Nephron (organoid): ENCODE results near the gene GARNL3.

Experiments used
- H3K27ac Mint-ChIP-seq, 3 experiments: 2 replicates each; pipeline ENCODE4 v1.8.0; 2020; ENCODE audit warnings: mixed read lengths in 3 of 3, mild to moderate bottlenecking in 2 of 3, moderate library complexity in 1 of 3
- H3K27me3 Mint-ChIP-seq: 2 replicates; pipeline ENCODE4 v1.8.0; 2021; ENCODE audit warnings: low read depth, mild to moderate bottlenecking, moderate library complexity, mixed read lengths
- H3K36me3 Mint-ChIP-seq: 2 replicates; pipeline ENCODE4 v1.8.0; 2020; ENCODE audit warnings: low read depth, mixed read lengths
- H3K4me1 Mint-ChIP-seq: 2 replicates; pipeline ENCODE4 v1.8.0; 2020; ENCODE audit warnings: mixed read lengths
- H3K4me3 Mint-ChIP-seq, 3 experiments: 2 replicates each; pipeline ENCODE4 v1.8.0; 2020; ENCODE audit warnings: mild to moderate bottlenecking in 3 of 3, mixed read lengths in 3 of 3, moderate library complexity in 2 of 3
- H3K9me3 Mint-ChIP-seq: 2 replicates; pipeline ENCODE4 v1.8.0; 2020; ENCODE audit warnings: mixed read lengths
- CTCF ChIP-seq, 3 experiments: fragments of 200-600 bp; sonication (generic); IDR thresholded peaks; one replicate each; pipeline ENCODE4 v1.5.0; 2021; ENCODE audit warnings: antibody characterized with exemption in 3 of 3; ENCODE audit not compliant: unreplicated experiment in 3 of 3

Gene GARNL3

GRCh38 chr9:127392166-127392565 is 127.6 kb downstream of the GARNL3 start:
- Mint-ChIP-seq H3K9me3 (no peaks in the 10 kb centered on the region), H3K4me3 (peak overlapping the region in 1 of 3 experiments; percentile 24), H3K4me1 (peaks cover 27% of the 10 kb centered on the region), H3K36me3 (peaks cover 6% of the 10 kb centered on the region), H3K27ac (peak overlapping the region in 2 of 3 experiments; percentile 64 to 90), H3K27me3 (no peaks in the 10 kb centered on the region)
- TF ChIP-seq CTCF (IDR thresholded peaks at IDR 0.05; ENCODE audit: unreplicated experiment in 3 of 3): no peak

- TF ChIP-seq CTCF (IDR thresholded peaks at IDR 0.05; ENCODE audit: unreplicated experiment in 3 of 3): no peak
- peaks cover 27% of the 10 kb centered on the region for H3K4me1 Mint-ChIP-seq
- H3K27ac Mint-ChIP-seq: peak overlapping the region; percentile 27 to 90 (median 65)
- H3K36me3 Mint-ChIP-seq: peaks cover 6% of the 10 kb centered on the region
- no peak overlapping the region for H3K4me3 Mint-ChIP-seq
- no peaks in the 10 kb centered on the region for H3K27me3 Mint-ChIP-seq
- H3K9me3 Mint-ChIP-seq: no peaks in the 10 kb centered on the region
These were observed 128.4 kb downstream of the GARNL3 start for GRCh38 chr9:127392976-127393375.

GRCh38 chr9:127393645-127394044 is 129.1 kb downstream of the GARNL3 start:
- TF ChIP-seq CTCF (IDR thresholded peaks at IDR 0.05; ENCODE audit: unreplicated experiment in 3 of 3): no peak
- Mint-ChIP-seq H3K27ac (peak overlapping the region; percentile 27 to 90 (median 80)), H3K4me1 (peaks cover 21% of the 10 kb centered on the region), H3K36me3 (peaks cover 6% of the 10 kb centered on the region), H3K27me3 (no peaks in the 10 kb centered on the region), H3K9me3 (no peaks in the 10 kb centered on the region), H3K4me3 (peak overlapping the region in 1 of 3 experiments; percentile 9)

- Mint-ChIP-seq H3K36me3 (peaks cover 6% of the 10 kb centered on the region), H3K4me1 (peaks cover 11% of the 10 kb centered on the region), H3K27ac (peak overlapping the region in 1 of 3 experiments; percentile 58), H3K27me3 (no peaks in the 10 kb centered on the region), H3K9me3 (no peaks in the 10 kb centered on the region), H3K4me3 (peak overlapping the region; percentile 65 to 85 (median 85))
- no peak for TF ChIP-seq CTCF (IDR thresholded peaks at IDR 0.05; ENCODE audit: unreplicated experiment in 3 of 3)
These were observed 131.1 kb downstream of the GARNL3 start for GRCh38 chr9:127395497-127396252.

- peak overlapping the region; percentile 65 to 85 (median 85) for H3K4me3 Mint-ChIP-seq
- peak overlapping the region in 2 of 3 experiments; percentile 50 to 58 for H3K27ac Mint-ChIP-seq
- H3K9me3 Mint-ChIP-seq: no peaks in the 10 kb centered on the region
- TF ChIP-seq CTCF (IDR thresholded peaks at IDR 0.05; ENCODE audit: unreplicated experiment in 3 of 3): no peak
- H3K4me1 Mint-ChIP-seq: peaks cover 11% of the 10 kb centered on the region
- peaks cover 6% of the 10 kb centered on the region for H3K36me3 Mint-ChIP-seq
- H3K27me3 Mint-ChIP-seq: no peaks in the 10 kb centered on the region
These were observed 131.8 kb downstream of the GARNL3 start for GRCh38 chr9:127396253-127396807.
